Left ventricle myocardium inferior (tissue), 1 donor: ENCODE results near the gene ACOX3. TPM values are rescaled to one million over a fixed set of nuclear protein-coding genes. Genes with fewer than 3 reads are reported as not detected.

Experiments used
- DNase-seq: peaks from one replicate; pipeline ENCODE4 v3.0.0-alpha.2; 2020
- H3K27ac ChIP-seq: fragments of 200-600 bp; replicated peaks from 2 replicates; pipeline ENCODE4 v1.8.0; 2021
- H3K27me3 ChIP-seq: fragments of 200-600 bp; 2 replicates; pipeline ENCODE4 v1.8.0; 2021; ENCODE audit warnings: low read depth
- H3K36me3 ChIP-seq: fragments of 200-600 bp; 2 replicates; pipeline ENCODE4 v1.8.0; 2021
- H3K4me1 ChIP-seq: fragments of 200-600 bp; 2 replicates; pipeline ENCODE4 v1.8.0; 2021
- H3K4me3 ChIP-seq: fragments of 200-600 bp; 2 replicates; pipeline ENCODE4 v1.8.0; 2021; ENCODE audit warnings: mild to moderate bottlenecking, moderate library complexity
- H3K9me3 ChIP-seq: fragments of 200-600 bp; replicated peaks from 2 replicates; pipeline ENCODE4 v1.8.0; 2021
- intact Hi-C: fragments of 100-400 bp; cut with micrococcal nuclease; formaldehyde crosslinking; loops from one replicate; pipeline ENCODE4 v1.11.0; 2022
- total RNA-seq: library from RNA; stranded (reverse); fragmentation: NEBNext Ultra II Directional; extraction: Animal tissue kit (Norgen Biotek cat#: 25700); gene quantifications from one replicate; pipeline ENCODE4 v1.2.1, GENCODE V29; 2021
- TF ChIP-seq, protein P1 (sequence below): fragments of 200-600 bp; IDR thresholded peaks from 2 replicates; pipeline ENCODE4 v1.8.0; 2021; ENCODE audit warnings: antibody characterized with exemption, mild to moderate bottlenecking, borderline replicate concordance
- donor health status: DM: no; HTN: yes; CAD: no; lungs with severe emphysema.

The ACOX3 gene
- total RNA-seq, 1 donor from 2014 or later: 22.0 TPM

DNA sequence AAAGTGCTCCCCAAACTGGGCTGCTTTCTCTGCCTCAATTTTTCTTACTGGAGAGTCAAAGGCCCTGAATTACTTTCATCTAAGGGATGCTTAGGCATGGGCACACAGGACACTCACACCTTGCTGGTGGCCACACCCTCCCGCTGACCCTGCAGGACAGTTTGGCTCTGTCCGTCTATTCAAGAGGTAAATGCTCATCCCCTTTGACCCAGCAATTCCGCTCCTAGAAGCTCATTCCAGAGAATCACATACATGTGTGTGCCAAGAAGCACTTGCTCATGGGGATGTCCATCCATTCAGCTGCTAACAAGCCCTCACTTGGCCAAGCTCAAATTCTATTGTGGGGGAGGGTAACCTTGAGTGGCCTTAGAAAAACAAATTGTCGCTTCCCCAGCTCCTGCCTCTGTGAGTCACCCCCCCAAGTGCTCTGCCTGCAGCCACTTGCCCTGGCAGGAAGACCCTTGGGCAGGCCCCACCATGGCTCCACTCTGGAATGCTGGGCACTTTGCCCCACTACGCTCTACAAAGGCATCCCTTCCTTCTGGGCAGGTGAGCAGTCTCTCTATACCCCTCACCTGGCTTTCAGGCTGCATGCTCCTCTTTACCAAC is 116.5 kb downstream of the ACOX3 start:
- no peak for DNase-seq
- intact Hi-C loops: no loop called here
- Histone ChIP-seq H3K36me3 (peaks cover 4% of the 10 kb centered on the region), H3K27ac (no peak overlapping the region), H3K27me3 (no peaks in the 10 kb centered on the region), H3K4me1 (peaks cover 36% of the 10 kb centered on the region), H3K4me3 (no peak overlapping the region), H3K9me3 (peaks cover 22% of the 10 kb centered on the region)
- TF ChIP-seq, protein P1, sequence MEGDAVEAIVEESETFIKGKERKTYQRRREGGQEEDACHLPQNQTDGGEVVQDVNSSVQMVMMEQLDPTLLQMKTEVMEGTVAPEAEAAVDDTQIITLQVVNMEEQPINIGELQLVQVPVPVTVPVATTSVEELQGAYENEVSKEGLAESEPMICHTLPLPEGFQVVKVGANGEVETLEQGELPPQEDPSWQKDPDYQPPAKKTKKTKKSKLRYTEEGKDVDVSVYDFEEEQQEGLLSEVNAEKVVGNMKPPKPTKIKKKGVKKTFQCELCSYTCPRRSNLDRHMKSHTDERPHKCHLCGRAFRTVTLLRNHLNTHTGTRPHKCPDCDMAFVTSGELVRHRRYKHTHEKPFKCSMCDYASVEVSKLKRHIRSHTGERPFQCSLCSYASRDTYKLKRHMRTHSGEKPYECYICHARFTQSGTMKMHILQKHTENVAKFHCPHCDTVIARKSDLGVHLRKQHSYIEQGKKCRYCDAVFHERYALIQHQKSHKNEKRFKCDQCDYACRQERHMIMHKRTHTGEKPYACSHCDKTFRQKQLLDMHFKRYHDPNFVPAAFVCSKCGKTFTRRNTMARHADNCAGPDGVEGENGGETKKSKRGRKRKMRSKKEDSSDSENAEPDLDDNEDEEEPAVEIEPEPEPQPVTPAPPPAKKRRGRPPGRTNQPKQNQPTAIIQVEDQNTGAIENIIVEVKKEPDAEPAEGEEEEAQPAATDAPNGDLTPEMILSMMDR: no peak

DNA sequence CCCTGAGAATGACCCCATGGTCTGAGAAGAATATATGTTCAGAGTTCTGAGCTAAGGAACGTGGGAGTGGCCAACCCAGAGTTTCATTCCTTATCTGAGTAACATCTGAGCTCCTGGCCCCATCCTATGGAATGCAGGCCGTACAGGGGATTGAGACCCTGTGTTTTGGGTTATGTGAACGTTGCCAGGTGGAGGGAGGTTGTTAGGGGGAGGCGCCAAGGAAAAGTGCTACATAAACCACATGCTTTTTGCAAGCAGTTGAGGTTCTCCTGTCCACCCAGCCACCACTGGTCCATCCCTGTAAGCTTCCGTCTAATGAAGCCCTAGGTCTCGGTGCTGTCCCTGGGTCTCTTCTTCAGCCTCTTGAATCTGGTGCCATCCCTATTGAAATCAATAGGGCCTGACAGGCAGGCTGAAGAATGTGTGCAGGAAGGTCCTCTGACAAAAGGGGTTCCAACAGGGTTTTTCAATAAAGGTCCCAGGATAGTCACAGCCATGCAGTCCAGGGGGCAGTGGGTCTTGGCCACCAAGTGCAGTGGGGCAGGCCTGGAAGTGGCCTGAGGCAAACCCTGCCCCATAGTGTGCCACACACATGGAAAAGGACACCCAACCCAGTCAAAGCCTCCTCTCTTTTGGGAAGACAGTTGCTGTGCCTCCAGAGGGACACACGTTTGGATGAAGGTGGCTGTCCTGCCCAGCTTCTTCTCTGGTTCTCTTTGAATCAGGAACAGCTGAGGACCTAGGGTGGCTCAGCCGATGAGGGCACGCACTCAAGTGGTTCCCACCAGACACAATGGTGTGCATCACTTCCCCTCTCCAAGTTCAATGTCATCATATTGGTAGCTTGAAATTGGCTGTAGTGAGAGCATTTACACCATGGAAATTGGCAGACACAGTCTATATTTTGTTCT is 117.5 kb downstream of the ACOX3 start:
- TF ChIP-seq, protein P1: no peak
- H3K4me3 ChIP-seq: no peak overlapping the region
- H3K27me3 ChIP-seq: no peaks in the 10 kb centered on the region
- no peak for DNase-seq
- intact Hi-C loops: no loop called here
- H3K27ac ChIP-seq: no peak overlapping the region
- H3K36me3 ChIP-seq: peaks cover 4% of the 10 kb centered on the region
- H3K9me3 ChIP-seq: peaks cover 22% of the 10 kb centered on the region
- peaks cover 38% of the 10 kb centered on the region for H3K4me1 ChIP-seq

DNA sequence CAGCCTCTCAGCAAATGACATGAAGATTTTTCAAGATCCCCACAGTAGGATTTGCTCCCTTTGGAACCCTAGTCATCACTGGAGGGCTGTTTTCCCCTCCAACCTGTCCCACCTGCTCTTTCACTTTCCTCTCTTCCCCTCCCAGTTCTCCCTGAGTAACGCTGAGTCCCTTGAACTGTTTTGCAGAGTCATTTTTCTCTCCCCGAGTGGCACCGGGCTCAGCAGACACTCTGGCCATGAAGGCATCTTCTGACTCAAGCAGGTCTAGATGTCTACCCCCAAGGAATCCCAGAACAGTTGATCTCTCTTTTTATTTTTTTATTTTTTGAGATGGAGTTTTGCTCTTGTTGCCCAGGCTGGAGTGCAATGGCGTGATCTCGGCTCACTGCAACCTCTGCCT is 118.8 kb downstream of the ACOX3 start:
- intact Hi-C loops: no loop called here
- peaks cover 4% of the 10 kb centered on the region for H3K36me3 ChIP-seq
- H3K4me3 ChIP-seq: no peak overlapping the region
- H3K27me3 ChIP-seq: no peaks in the 10 kb centered on the region
- peaks cover 47% of the 10 kb centered on the region for H3K4me1 ChIP-seq
- H3K27ac ChIP-seq: no peak overlapping the region
- TF ChIP-seq, protein P1: no peak
- no peak for DNase-seq
- H3K9me3 ChIP-seq: peaks cover 18% of the 10 kb centered on the region

DNA sequence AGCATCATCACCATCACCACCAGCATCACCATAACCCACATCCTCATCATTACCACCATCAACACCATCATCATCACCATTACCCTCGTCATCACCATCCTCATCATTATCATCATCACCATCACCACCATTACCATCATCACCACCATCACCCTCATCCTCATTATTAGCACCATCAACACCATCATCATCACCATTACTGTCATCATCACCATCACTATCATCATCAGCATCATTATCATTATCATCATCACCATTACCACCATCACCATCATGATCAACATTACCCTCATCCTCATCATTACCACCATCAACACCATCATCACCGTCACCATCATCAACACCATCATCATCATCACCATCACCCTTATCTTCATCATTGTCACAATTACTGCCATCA is 119.3 kb downstream of the ACOX3 start:
- TF ChIP-seq, protein P1: no peak
- Histone ChIP-seq H3K27ac (no peak overlapping the region), H3K4me1 (peaks cover 53% of the 10 kb centered on the region), H3K27me3 (no peaks in the 10 kb centered on the region), H3K9me3 (peaks cover 13% of the 10 kb centered on the region), H3K4me3 (no peak overlapping the region), H3K36me3 (peaks cover 4% of the 10 kb centered on the region)
- DNase-seq: no peak
- intact Hi-C loops: no loop called here

DNA sequence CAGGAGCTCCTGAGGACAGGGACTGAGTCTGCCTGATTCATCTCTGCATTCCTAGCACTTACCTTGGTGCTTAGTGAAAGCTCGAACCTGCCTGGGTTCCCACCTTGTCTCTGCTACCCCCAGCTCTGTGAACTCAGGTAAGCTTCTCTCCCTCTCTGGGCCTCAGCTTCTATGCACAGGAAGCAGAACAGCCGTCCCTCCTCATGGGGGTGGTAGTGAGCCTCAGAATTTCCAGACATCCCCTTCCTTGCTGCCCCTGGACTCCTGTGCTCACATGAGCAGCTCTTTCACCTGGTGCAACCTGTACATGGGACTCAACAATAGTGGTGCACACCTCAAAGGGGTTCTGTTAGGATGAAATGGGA is 120.2 kb downstream of the ACOX3 start:
- H3K27me3 ChIP-seq: no peaks in the 10 kb centered on the region
- H3K9me3 ChIP-seq: peaks cover 10% of the 10 kb centered on the region
- TF ChIP-seq, protein P1: peak; percentile 53
- H3K4me3 ChIP-seq: peak overlapping the region; percentile 33
- peaks cover 4% of the 10 kb centered on the region for H3K36me3 ChIP-seq
- DNase-seq: peak; percentile 32
- peaks cover 60% of the 10 kb centered on the region for H3K4me1 ChIP-seq
- peak overlapping the region; percentile 88 for H3K27ac ChIP-seq
- intact Hi-C loops: no loop called here
